Measurements from ENCODE around the gene ADRA2A. TPM values are rescaled to one million over a fixed set of nuclear protein-coding genes. Genes with fewer than 3 reads are reported as not detected.

ADRA2A gene
- total RNA-seq, 1 donor from 2014 or later, result 23.5 TPM

- no peaks in the 10 kb centered on the region for H3K9me3 ChIP-seq
- no peaks in the 10 kb centered on the region for H3K4me1 ChIP-seq
- DNase-seq (ENCODE audit: low spot score in 2 of 2), result no peak
- TF ChIP-seq CTCF (IDR thresholded peaks at IDR 0.05), result no peak
- no peaks in the 10 kb centered on the region for H3K27me3 ChIP-seq
- no peak overlapping the region for H3K4me3 ChIP-seq
- H3K36me3 ChIP-seq, result no peaks in the 10 kb centered on the region
- intact Hi-C loops (cut with DNase I), result no loop called here
- H3K27ac ChIP-seq, result no peak overlapping the region
These were observed 31.0 kb downstream of the ADRA2A start for GRCh38 chr10:111107846-111108245.

- TF ChIP-seq CTCF (IDR thresholded peaks at IDR 0.05), result no peak
- Histone ChIP-seq H3K4me3 (no peak overlapping the region), H3K9me3 (no peaks in the 10 kb centered on the region), H3K27me3 (no peaks in the 10 kb centered on the region), H3K4me1 (no peaks in the 10 kb centered on the region), H3K36me3 (no peaks in the 10 kb centered on the region), H3K27ac (no peak overlapping the region)
- intact Hi-C loops (cut with DNase I), result no loop called here
- no peak for DNase-seq (ENCODE audit: low spot score in 2 of 2)
These were observed 31.6 kb downstream of the ADRA2A start for GRCh38 chr10:111108441-111108840.

GRCh38 chr10:111109501-111110242, 32.8 kb downstream of the ADRA2A start:
- Histone ChIP-seq H3K27me3 (no peaks in the 10 kb centered on the region), H3K4me3 (no peak overlapping the region), H3K9me3 (no peaks in the 10 kb centered on the region), H3K4me1 (no peaks in the 10 kb centered on the region), H3K36me3 (no peaks in the 10 kb centered on the region), H3K27ac (no peak overlapping the region)
- TF ChIP-seq CTCF (IDR thresholded peaks at IDR 0.05), result no peak
- no peak for DNase-seq (ENCODE audit: low spot score in 2 of 2)
- intact Hi-C loops (cut with DNase I), result no loop called here

- Histone ChIP-seq H3K4me3 (no peak overlapping the region), H3K27ac (no peak overlapping the region), H3K36me3 (no peaks in the 10 kb centered on the region), H3K27me3 (no peaks in the 10 kb centered on the region), H3K9me3 (no peaks in the 10 kb centered on the region), H3K4me1 (no peaks in the 10 kb centered on the region)
- TF ChIP-seq CTCF (IDR thresholded peaks at IDR 0.05), result no peak
- intact Hi-C loops (cut with DNase I), result no loop called here
- no peak for DNase-seq (ENCODE audit: low spot score in 2 of 2)
These were observed 33.9 kb downstream of the ADRA2A start for GRCh38 chr10:111110771-111111170.

- no peaks in the 10 kb centered on the region for H3K36me3 ChIP-seq
- TF ChIP-seq CTCF (IDR thresholded peaks at IDR 0.05), result no peak
- DNase-seq (ENCODE audit: low spot score in 2 of 2), result no peak
- intact Hi-C loops (cut with DNase I), result no loop called here
- no peak overlapping the region for H3K27ac ChIP-seq
- no peaks in the 10 kb centered on the region for H3K9me3 ChIP-seq
- no peaks in the 10 kb centered on the region for H3K27me3 ChIP-seq
- no peak overlapping the region for H3K4me3 ChIP-seq
- no peaks in the 10 kb centered on the region for H3K4me1 ChIP-seq
These were observed 35.5 kb downstream of the ADRA2A start for GRCh38 chr10:111112333-111112732.

All from ascending aorta (tissue), 2 donors.